ENCODE results near the gene ZMIZ1.

- no peak for TF ChIP-seq ZNF274 (IDR thresholded peaks at IDR 0.05; ENCODE audit: low read depth, low read length)
- TF ChIP-seq POLR2A (IDR thresholded peaks at IDR 0.05; ENCODE audit: borderline replicate concordance, extremely low read depth, insufficient read depth, insufficient read length): no peak
- TF ChIP-seq, protein P1, sequence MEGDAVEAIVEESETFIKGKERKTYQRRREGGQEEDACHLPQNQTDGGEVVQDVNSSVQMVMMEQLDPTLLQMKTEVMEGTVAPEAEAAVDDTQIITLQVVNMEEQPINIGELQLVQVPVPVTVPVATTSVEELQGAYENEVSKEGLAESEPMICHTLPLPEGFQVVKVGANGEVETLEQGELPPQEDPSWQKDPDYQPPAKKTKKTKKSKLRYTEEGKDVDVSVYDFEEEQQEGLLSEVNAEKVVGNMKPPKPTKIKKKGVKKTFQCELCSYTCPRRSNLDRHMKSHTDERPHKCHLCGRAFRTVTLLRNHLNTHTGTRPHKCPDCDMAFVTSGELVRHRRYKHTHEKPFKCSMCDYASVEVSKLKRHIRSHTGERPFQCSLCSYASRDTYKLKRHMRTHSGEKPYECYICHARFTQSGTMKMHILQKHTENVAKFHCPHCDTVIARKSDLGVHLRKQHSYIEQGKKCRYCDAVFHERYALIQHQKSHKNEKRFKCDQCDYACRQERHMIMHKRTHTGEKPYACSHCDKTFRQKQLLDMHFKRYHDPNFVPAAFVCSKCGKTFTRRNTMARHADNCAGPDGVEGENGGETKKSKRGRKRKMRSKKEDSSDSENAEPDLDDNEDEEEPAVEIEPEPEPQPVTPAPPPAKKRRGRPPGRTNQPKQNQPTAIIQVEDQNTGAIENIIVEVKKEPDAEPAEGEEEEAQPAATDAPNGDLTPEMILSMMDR (IDR thresholded peaks at IDR 0.05 in 2 of 3, conservative IDR thresholded peaks at IDR 0.05 in 1 of 3; ENCODE audit: borderline replicate concordance in 1 of 3, insufficient read depth in 1 of 3, low read depth in 2 of 3, low read length in 2 of 3): no peak
- TF ChIP-seq REST (IDR thresholded peaks at IDR 0.05; ENCODE audit: low read depth): no peak
Measured at GRCh38 chr10:79044846-79045245, 23.9 kb upstream of the ZMIZ1 start.
